Left lung (tissue), 10 donors: ENCODE results near the gene GSG1L. TPM values are rescaled to one million over a fixed set of nuclear protein-coding genes. Genes with fewer than 3 reads are reported as not detected.
"Not testable (repeated sequence)": the region's sequence is repeated elsewhere in the genome, so short reads cannot be mapped to it uniquely, and the experiment has no call there.

Experiments used
- ATAC-seq: fragments of 200-7000 bp; cut with Tn5 transposase; one replicate; pipeline ENCODE4 v1.9.1; 2020; ENCODE audit warnings: moderate library complexity
- DNase-seq, 4 donors: peaks; one replicate each; pipeline ENCODE4 v3.0.0-alpha.2; 2013 to 2020
- H3K27ac ChIP-seq, 2 donors: fragments of 200-600 bp; sonication (generic) in 1 of 2; one replicate each; pipeline versions ENCODE4 v1.5.0 to v1.8.0; 2020 to 2021
- H3K27me3 ChIP-seq, 2 donors: fragments of 200-600 bp; sonication (generic) in 1 of 2; one replicate each; pipeline versions ENCODE4 v1.5.0 to v1.8.0; 2020 to 2021
- H3K36me3 ChIP-seq, 2 donors: fragments of 200-600 bp; sonication (generic) in 1 of 2; one replicate each; pipeline versions ENCODE4 v1.5.0 to v1.8.0; 2020 to 2021
- H3K4me1 ChIP-seq, 2 donors: fragments of 200-600 bp; one replicate each; pipeline ENCODE4 v1.8.0; 2021
- H3K4me3 ChIP-seq, 2 donors: fragments of 200-600 bp; sonication (generic) in 1 of 2; one replicate each; pipeline versions ENCODE4 v1.5.0 to v1.8.0; 2020 to 2021; ENCODE audit warnings: mild to moderate bottlenecking in 1 of 2
- H3K9me3 ChIP-seq, 2 donors: fragments of 200-600 bp; sonication (generic) in 1 of 2; one replicate each; pipeline versions ENCODE4 v1.5.0 to v1.8.0; 2020 to 2021
- intact Hi-C, 2 donors: fragments of 100-400 bp; cut with DNase I; formaldehyde crosslinking; loops; one replicate each; pipeline versions ENCODE4 v1.11.2 to v1.14.2; 2022
- polyA plus RNA-seq, 6 donors: library from polyadenylated mRNA; unstranded; fragments of 120-200 nt; gene quantifications; one replicate each; pipeline ENCODE4 v1.2.1, GENCODE V29; 2013; ENCODE audit not compliant: insufficient read length in 6 of 6
- total RNA-seq, 2 donors: library from RNA; stranded (reverse); fragmentation: NEBNext Ultra II Directional; extraction: Animal tissue kit (Norgen Biotek cat#: 25700); gene quantifications; one replicate each; pipeline ENCODE4 v1.2.1, GENCODE V29; 2021
- TF ChIP-seq, protein P1 (sequence below), 2 donors: fragments of 200-600 bp; sonication (generic) in 1 of 2; IDR thresholded peaks; one replicate each; pipeline versions ENCODE4 v1.5.0 to v1.8.0; 2021; ENCODE audit warnings: antibody characterized with exemption in 2 of 2
- donor health status: DM: no; HTN: yes; CAD: no.
- donor health status: DM: no; HTN: no; CAD: no.

The GSG1L gene
- total and polyA plus RNA-seq, 8 donors: 0.20 to 1.2 (median 0.65) TPM; not detected in 1

DNA sequence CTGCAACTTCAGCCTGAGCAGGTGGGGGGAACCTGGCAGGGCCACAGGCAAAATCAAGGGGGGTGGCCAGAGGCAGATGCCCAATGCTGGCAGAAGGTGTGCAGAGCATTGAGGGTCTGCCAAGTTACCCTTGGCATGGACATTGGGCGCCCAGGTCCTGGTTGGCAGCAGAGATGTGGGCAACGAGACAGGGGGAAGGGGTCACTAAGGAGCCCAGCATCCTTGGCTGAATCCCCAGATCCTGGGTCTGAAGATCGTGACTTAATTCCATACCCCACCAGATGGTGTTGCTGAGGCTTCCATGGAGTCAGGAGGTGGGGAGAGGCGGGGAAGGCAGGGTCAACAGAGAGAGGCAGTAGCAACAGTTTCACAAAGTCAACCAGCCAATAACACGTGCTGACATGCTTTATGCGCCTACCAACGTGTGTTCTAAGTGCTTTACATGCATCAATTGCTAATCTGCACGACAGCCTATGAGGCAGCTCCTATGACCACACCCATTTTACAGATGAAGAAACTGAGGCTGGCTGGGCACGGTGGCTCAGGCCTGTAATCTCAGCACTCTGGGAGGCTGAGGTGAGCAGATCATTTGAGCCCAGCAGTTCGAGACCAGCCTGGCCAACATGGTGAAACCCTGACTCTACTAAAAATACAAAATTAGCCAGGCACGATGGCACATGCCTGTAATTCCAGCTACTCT lies 83.3 kb downstream of the GSG1L start:
- no peak overlapping the region for H3K4me3 ChIP-seq
- DNase-seq (no peak), ATAC-seq (no peak)
- no peaks in the 10 kb centered on the region for H3K4me1 ChIP-seq
- peaks cover 0 to 24% of the 10 kb centered on the region in 2 donors for H3K27me3 ChIP-seq
- intact Hi-C loops: no loop called here
- no peaks in the 10 kb centered on the region for H3K9me3 ChIP-seq
- TF ChIP-seq, protein P1, sequence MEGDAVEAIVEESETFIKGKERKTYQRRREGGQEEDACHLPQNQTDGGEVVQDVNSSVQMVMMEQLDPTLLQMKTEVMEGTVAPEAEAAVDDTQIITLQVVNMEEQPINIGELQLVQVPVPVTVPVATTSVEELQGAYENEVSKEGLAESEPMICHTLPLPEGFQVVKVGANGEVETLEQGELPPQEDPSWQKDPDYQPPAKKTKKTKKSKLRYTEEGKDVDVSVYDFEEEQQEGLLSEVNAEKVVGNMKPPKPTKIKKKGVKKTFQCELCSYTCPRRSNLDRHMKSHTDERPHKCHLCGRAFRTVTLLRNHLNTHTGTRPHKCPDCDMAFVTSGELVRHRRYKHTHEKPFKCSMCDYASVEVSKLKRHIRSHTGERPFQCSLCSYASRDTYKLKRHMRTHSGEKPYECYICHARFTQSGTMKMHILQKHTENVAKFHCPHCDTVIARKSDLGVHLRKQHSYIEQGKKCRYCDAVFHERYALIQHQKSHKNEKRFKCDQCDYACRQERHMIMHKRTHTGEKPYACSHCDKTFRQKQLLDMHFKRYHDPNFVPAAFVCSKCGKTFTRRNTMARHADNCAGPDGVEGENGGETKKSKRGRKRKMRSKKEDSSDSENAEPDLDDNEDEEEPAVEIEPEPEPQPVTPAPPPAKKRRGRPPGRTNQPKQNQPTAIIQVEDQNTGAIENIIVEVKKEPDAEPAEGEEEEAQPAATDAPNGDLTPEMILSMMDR (IDR thresholded peaks at IDR 0.05): no peak
- H3K27ac ChIP-seq: no peak overlapping the region
- H3K36me3 ChIP-seq: no peaks in the 10 kb centered on the region

DNA sequence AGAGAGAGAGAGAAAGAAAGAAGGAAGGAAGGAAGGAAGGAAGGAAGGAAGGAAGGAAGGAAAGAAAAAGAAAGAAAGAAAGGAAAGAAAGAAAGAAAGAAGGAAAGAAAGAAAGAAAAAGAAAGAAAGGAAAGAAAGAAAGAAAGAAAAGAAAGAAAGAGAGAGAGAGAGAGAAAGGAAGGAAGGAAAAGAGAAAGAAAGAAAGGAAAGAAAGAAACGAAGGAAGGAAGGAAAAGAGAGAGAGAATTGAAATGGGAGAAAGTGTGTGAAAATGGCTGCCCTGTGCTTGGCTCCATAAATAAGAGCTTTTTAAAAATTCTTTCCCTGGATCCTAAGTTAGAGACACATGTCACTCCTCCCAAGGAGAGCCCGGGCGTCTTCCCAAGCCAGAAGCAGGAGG lies 83.8 kb downstream of the GSG1L start:
- not testable (repeated sequence) for H3K4me1 ChIP-seq, H3K36me3 ChIP-seq, DNase-seq

DNA sequence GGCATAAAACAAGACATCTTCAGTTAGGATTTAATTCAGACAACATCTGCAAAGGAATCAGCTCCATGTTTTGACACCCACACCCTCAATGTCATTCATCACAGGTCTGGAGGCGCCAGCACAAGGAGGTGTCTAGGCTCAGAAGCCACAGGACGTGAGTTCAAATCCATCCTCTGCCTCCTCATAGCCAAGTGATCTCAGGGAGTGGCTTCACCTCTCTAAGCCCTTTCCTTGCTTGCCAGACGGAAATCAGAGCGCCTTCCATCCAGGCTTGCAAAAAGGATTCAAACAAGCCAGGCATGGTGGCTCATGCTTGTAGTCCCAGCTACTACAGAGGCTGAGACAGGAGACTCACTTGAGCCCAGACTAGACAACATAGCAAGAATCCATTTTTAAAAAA lies 84.6 kb downstream of the GSG1L start:
- TF ChIP-seq, protein P1 (IDR thresholded peaks at IDR 0.05): no peak
- Histone ChIP-seq H3K9me3 (no peaks in the 10 kb centered on the region), H3K4me1 (no peaks in the 10 kb centered on the region), H3K27me3 (peaks cover 0 to 25% of the 10 kb centered on the region in 2 donors), H3K4me3 (no peak overlapping the region), H3K27ac (no peak overlapping the region), H3K36me3 (no peaks in the 10 kb centered on the region)
- ATAC-seq (no peak), DNase-seq (no peak)
- intact Hi-C loops: no loop called here

More for the DNA sequence above, 83.8 kb downstream of the GSG1L start:
- peaks cover 0 to 24% of the 10 kb centered on the region in 2 donors for H3K27me3 ChIP-seq
- H3K9me3 ChIP-seq, H3K27ac ChIP-seq, intact Hi-C loops, ATAC-seq, H3K4me3 ChIP-seq: not testable (repeated sequence)

DNA sequence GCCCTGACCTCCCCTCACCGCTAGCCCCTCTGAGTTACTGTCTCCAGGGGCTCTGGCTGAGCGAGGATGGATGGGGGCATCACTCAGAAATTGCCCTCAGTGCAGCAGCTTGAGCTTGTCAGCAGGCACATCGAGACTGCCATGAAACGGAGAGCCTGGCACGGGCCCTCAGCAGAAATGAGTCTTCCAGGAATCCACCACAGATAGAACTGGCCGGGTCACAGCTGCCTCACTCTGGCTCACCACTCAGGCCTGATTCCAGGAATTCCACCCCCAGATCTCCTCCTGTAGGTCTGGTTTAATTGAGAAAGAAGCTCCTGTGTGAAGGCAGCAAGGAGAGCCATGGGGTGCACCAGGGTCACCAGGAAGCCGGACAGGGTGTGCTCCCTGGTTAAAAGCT lies 85.5 kb downstream of the GSG1L start:
- Histone ChIP-seq H3K4me3 (no peak overlapping the region), H3K36me3 (no peaks in the 10 kb centered on the region), H3K4me1 (no peaks in the 10 kb centered on the region), H3K27ac (no peak overlapping the region), H3K9me3 (no peaks in the 10 kb centered on the region), H3K27me3 (peaks cover 0 to 30% of the 10 kb centered on the region in 2 donors)
- ATAC-seq: no peak
- intact Hi-C loops: no loop called here
- TF ChIP-seq, protein P1 (IDR thresholded peaks at IDR 0.05): no peak
- DNase-seq: peak in 1 of 4 donors; percentile 9

DNA sequence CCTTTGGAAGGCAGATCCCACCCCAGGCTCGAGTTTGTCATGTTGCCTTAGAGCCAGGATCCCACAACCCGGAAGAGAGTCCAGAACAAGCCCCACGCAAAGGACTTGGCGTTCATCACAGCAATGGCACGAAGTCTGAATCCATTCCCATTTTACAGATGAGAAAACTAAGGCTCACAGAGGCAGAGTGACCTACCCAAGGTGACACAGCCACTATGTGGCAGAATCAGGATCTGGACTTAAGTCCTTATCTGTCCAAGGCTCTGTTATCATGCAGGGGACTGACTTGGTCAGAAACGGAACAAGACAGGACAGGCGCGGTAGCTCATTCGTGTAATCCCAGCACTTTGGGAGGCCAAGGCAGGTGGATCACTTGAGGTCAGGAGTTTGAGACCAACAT lies 86.5 kb downstream of the GSG1L start:
- Histone ChIP-seq H3K9me3 (no peaks in the 10 kb centered on the region), H3K27ac (no peak overlapping the region), H3K4me3 (no peak overlapping the region), H3K27me3 (peaks cover 0 to 38% of the 10 kb centered on the region in 2 donors), H3K36me3 (no peaks in the 10 kb centered on the region), H3K4me1 (no peaks in the 10 kb centered on the region)
- ATAC-seq (no peak), DNase-seq (no peak)
- TF ChIP-seq, protein P1 (IDR thresholded peaks at IDR 0.05): no peak
- intact Hi-C loops: no loop called here
